Neural progenitor cell (in vitro differentiated cells): Measurements from ENCODE around the gene FBF1. TPM values are rescaled to one million over a fixed set of nuclear protein-coding genes. Genes with fewer than 3 reads are reported as not detected.

Experiments
- DNase-seq: peaks from one replicate; pipeline ENCODE4 v3.0.0-alpha.2; 2016; ENCODE audit warnings: low spot score
- H2AFZ ChIP-seq: fragments of 200-600 bp; sonication (generic); replicated peaks from 2 replicates; pipeline ENCODE4 v1.6.1; 2016; ENCODE audit warnings: antibody characterized with exemption
- H3F3A ChIP-seq: fragments of 200-600 bp; sonication (generic); 2 replicates; pipeline ENCODE4 v1.6.1; 2016; ENCODE audit warnings: antibody characterized with exemption, low read depth
- H3K27ac ChIP-seq: fragments of 200-600 bp; sonication (generic); 2 replicates; pipeline ENCODE4 v1.5.1; 2016; ENCODE audit warnings: mild to moderate bottlenecking
- H3K27me3 ChIP-seq: fragments of 200-600 bp; sonication (generic); 2 replicates; pipeline ENCODE4 v1.6.1; 2016; ENCODE audit warnings: mild to moderate bottlenecking, moderate library complexity
- H3K36me3 ChIP-seq: fragments of 200-600 bp; sonication (generic); 2 replicates; pipeline ENCODE4 v1.5.1; 2016
- H3K4me1 ChIP-seq: fragments of 200-600 bp; sonication (generic); 2 replicates; pipeline ENCODE4 v1.6.1; 2016; ENCODE audit warnings: mixed run types
- H3K4me2 ChIP-seq: fragments of 200-600 bp; sonication (generic); 2 replicates; pipeline ENCODE4 v1.6.1; 2016
- H3K4me3 ChIP-seq: fragments of 200-600 bp; sonication (generic); 2 replicates; pipeline ENCODE4 v1.5.1; 2016
- H3K79me2 ChIP-seq: fragments of 200-600 bp; sonication (generic); 2 replicates; pipeline ENCODE4 v1.6.1; 2016; ENCODE audit warnings: low read depth
- H3K9ac ChIP-seq: fragments of 200-600 bp; sonication (generic); 2 replicates; pipeline ENCODE4 v1.6.1; 2016
- H3K9me3 ChIP-seq: fragments of 200-600 bp; sonication (generic); 2 replicates; pipeline ENCODE4 v1.5.1; 2016; ENCODE audit warnings: low read depth
- H4K20me1 ChIP-seq: fragments of 200-600 bp; sonication (generic); 2 replicates; pipeline ENCODE4 v1.6.1; 2016; ENCODE audit warnings: low read depth
- H3K27ac Mint-ChIP-seq: 3 replicates; pipeline ENCODE4 v1.8.0; 2021; ENCODE audit warnings: mixed read lengths
- H3K27me3 Mint-ChIP-seq: 2 replicates; pipeline ENCODE4 v1.8.0; 2022; ENCODE audit warnings: low read depth, mild to moderate bottlenecking, inconsistent platforms, moderate library complexity, mixed read lengths; ENCODE audit not compliant: insufficient read depth
- H3K36me3 Mint-ChIP-seq: 3 replicates; pipeline ENCODE4 v1.8.0; 2021; ENCODE audit warnings: mixed read lengths
- H3K4me1 Mint-ChIP-seq: 3 replicates; pipeline ENCODE4 v1.8.0; 2021; ENCODE audit warnings: mixed read lengths
- H3K4me3 Mint-ChIP-seq: 3 replicates; pipeline ENCODE4 v1.8.0; 2021; ENCODE audit warnings: mild to moderate bottlenecking, moderate library complexity, mixed read lengths
- H3K9me3 Mint-ChIP-seq: 3 replicates; pipeline ENCODE4 v1.8.0; 2020; ENCODE audit warnings: mixed read lengths
- CTCF ChIP-seq: fragments of 200-600 bp; sonication (generic); IDR thresholded peaks from 2 replicates; pipeline ENCODE4 v1.5.1; 2017; ENCODE audit warnings: antibody characterized with exemption, mild to moderate bottlenecking
- EZH2 ChIP-seq: fragments of 200-600 bp; sonication (generic); IDR thresholded peaks from 2 replicates; pipeline ENCODE4 v1.6.1; 2017; ENCODE audit warnings: antibody characterized with exemption, mild to moderate bottlenecking, moderate library complexity
- EZH2phosphoT487 ChIP-seq: fragments of 200-600 bp; sonication (generic); IDR thresholded peaks from 2 replicates; pipeline ENCODE4 v1.6.1; 2017; ENCODE audit warnings: antibody characterized with exemption
- total RNA-seq: library from RNA; depleted of rRNA; stranded (reverse); fragments of >200 nt; gene quantifications from 2 replicates; pipeline ENCODE4 v1.2.3, GENCODE V29; 2015; ENCODE audit warnings: low replicate concordance

The FBF1 gene
- total RNA-seq, 1 donor from 2014 or later, result 11.2 TPM

GRCh38 chr17:75921596-75921995 is 19.2 kb downstream of the FBF1 start:
- Histone ChIP-seq H3F3A (no peaks in the 10 kb centered on the region), H3K4me1 (no peaks in the 10 kb centered on the region), H3K4me3 (no peak overlapping the region), H3K9me3 (no peaks in the 10 kb centered on the region), H3K9ac (no peak overlapping the region), H4K20me1 (no peaks in the 10 kb centered on the region), H3K79me2 (no peaks in the 10 kb centered on the region), H3K27ac (no peak overlapping the region), H3K27me3 (no peaks in the 10 kb centered on the region), H3K36me3 (no peaks in the 10 kb centered on the region), H2AFZ (no peak overlapping the region), H3K4me2 (no peak overlapping the region)
- no peaks in the 10 kb centered on the region for H3K9me3 Mint-ChIP-seq
- H3K27me3 Mint-ChIP-seq, result peaks cover 2% of the 10 kb centered on the region
- no peaks in the 10 kb centered on the region for H3K4me1 Mint-ChIP-seq
- H3K36me3 Mint-ChIP-seq, result peaks cover 4% of the 10 kb centered on the region
- TF ChIP-seq EZH2phosphoT487, result no peak
- no peak for TF ChIP-seq CTCF
- TF ChIP-seq EZH2, result no peak
- no peak overlapping the region for H3K27ac Mint-ChIP-seq
- no peak overlapping the region for H3K4me3 Mint-ChIP-seq
- DNase-seq, result no peak

- Mint-ChIP-seq H3K27me3 (peaks cover 4% of the 10 kb centered on the region), H3K9me3 (no peaks in the 10 kb centered on the region), H3K36me3 (peaks cover 4% of the 10 kb centered on the region), H3K4me1 (no peaks in the 10 kb centered on the region), H3K27ac (no peak overlapping the region), H3K4me3 (no peak overlapping the region)
- Histone ChIP-seq H3K27me3 (no peaks in the 10 kb centered on the region), H2AFZ (no peak overlapping the region), H3F3A (no peaks in the 10 kb centered on the region), H3K27ac (no peak overlapping the region), H3K4me2 (no peak overlapping the region), H4K20me1 (no peaks in the 10 kb centered on the region), H3K9me3 (no peaks in the 10 kb centered on the region), H3K4me1 (no peaks in the 10 kb centered on the region), H3K79me2 (no peaks in the 10 kb centered on the region), H3K36me3 (no peaks in the 10 kb centered on the region), H3K4me3 (no peak overlapping the region), H3K9ac (no peak overlapping the region)
- DNase-seq, result no peak
- TF ChIP-seq CTCF, result no peak
- TF ChIP-seq EZH2, result no peak
- no peak for TF ChIP-seq EZH2phosphoT487
These were observed 20.7 kb downstream of the FBF1 start for GRCh38 chr17:75920045-75920560.

GRCh38 chr17:75919611-75920010 is 21.2 kb downstream of the FBF1 start:
- DNase-seq, result no peak
- H3K79me2 ChIP-seq, result no peaks in the 10 kb centered on the region
- no peak overlapping the region for H3K27ac ChIP-seq
- Mint-ChIP-seq H3K27me3 (peaks cover 4% of the 10 kb centered on the region), H3K36me3 (peaks cover 4% of the 10 kb centered on the region), H3K4me1 (no peaks in the 10 kb centered on the region), H3K4me3 (no peak overlapping the region), H3K27ac (no peak overlapping the region), H3K9me3 (no peaks in the 10 kb centered on the region)
- no peaks in the 10 kb centered on the region for H3K36me3 ChIP-seq
- TF ChIP-seq EZH2phosphoT487 (no peak), CTCF (no peak), EZH2 (no peak)
- no peaks in the 10 kb centered on the region for H3K4me1 ChIP-seq
- no peaks in the 10 kb centered on the region for H3K9me3 ChIP-seq
- H3K9ac ChIP-seq, result no peak overlapping the region
- no peak overlapping the region for H3K4me3 ChIP-seq
- H3F3A ChIP-seq, result no peaks in the 10 kb centered on the region
- no peaks in the 10 kb centered on the region for H4K20me1 ChIP-seq
- no peak overlapping the region for H2AFZ ChIP-seq
- H3K4me2 ChIP-seq, result no peak overlapping the region
- no peaks in the 10 kb centered on the region for H3K27me3 ChIP-seq
